WTC11 (cell line): Measurements from ENCODE around the gene WDSUB1. TPM values are rescaled to one million over a fixed set of nuclear protein-coding genes. Genes with fewer than 3 reads are reported as not detected.

Source experiments
- ATAC-seq: fragments of 200-7000 bp; cut with Tn5 transposase; 2 replicates; pipeline ENCODE4 v1.10.0; 2021; ENCODE audit warnings: mild to moderate bottlenecking, moderate library complexity
- CTCF ChIA-PET: fragments of 300-600 bp; sonication (Branson Sonifier 250); formaldehyde crosslinking; loops from one replicate; lab custom pipeline; 2021; ENCODE audit warnings: antibody characterized with exemption; lab: Charles Lee
- POLR2A ChIA-PET: fragments of 350-600 bp; sonication (Branson Sonifier 250); formaldehyde crosslinking; loops from one replicate; lab custom pipeline; 2021; ENCODE audit warnings: antibody characterized with exemption; lab: Charles Lee
- DNase-seq: peaks from one replicate; pipeline ENCODE4 v3.0.0; 2021; ENCODE audit warnings: low spot score
- H3K27ac Mint-ChIP-seq: 2 replicates; pipeline ENCODE4 v1.8.0; 2021; ENCODE audit warnings: mixed read lengths
- H3K27me3 Mint-ChIP-seq: 2 replicates; pipeline ENCODE4 v1.8.0; 2021; ENCODE audit warnings: low read depth, mild to moderate bottlenecking, moderate library complexity, mixed read lengths
- H3K36me3 Mint-ChIP-seq: 2 replicates; pipeline ENCODE4 v1.8.0; 2021; ENCODE audit warnings: mixed read lengths
- H3K4me1 Mint-ChIP-seq: 2 replicates; pipeline ENCODE4 v1.8.0; 2022; ENCODE audit warnings: mixed read lengths
- H3K4me3 Mint-ChIP-seq: 2 replicates; pipeline ENCODE4 v1.8.0; 2021; ENCODE audit warnings: mild to moderate bottlenecking, moderate library complexity, mixed read lengths
- H3K9me3 Mint-ChIP-seq: 2 replicates; pipeline ENCODE4 v1.8.0; 2021; ENCODE audit warnings: mixed read lengths
- AFF4 ChIP-seq: sonication (generic); formaldehyde crosslinking; IDR thresholded peaks from 2 replicates; pipeline ENCODE4 v1.8.1; 2023; ENCODE audit warnings: mild to moderate bottlenecking, missing genetic modification reagents, borderline replicate concordance
- AR ChIP-seq: fragments of 250-450 bp; sonication (Bioruptor Pico); IDR thresholded peaks from 2 replicates; pipeline ENCODE4 v1.9.0; 2021; ENCODE audit warnings: mild to moderate bottlenecking
- ARID4B ChIP-seq: sonication (generic); formaldehyde crosslinking; IDR thresholded peaks from 2 replicates; pipeline ENCODE4 v1.8.0; 2023; ENCODE audit warnings: missing genetic modification reagents, mild to moderate bottlenecking, borderline replicate concordance
- ATF1 ChIP-seq: sonication (generic); formaldehyde crosslinking; IDR thresholded peaks from 2 replicates; pipeline ENCODE4 v1.8.1; 2023; ENCODE audit warnings: mild to moderate bottlenecking, moderate library complexity, missing genetic modification reagents
- E2F5 ChIP-seq: sonication (generic); formaldehyde crosslinking; IDR thresholded peaks from 2 replicates; pipeline ENCODE4 v1.8.1; 2022; ENCODE audit warnings: mild to moderate bottlenecking, moderate library complexity, missing genetic modification reagents
- JUN ChIP-seq: sonication (generic); formaldehyde crosslinking; IDR thresholded peaks from 2 replicates; pipeline ENCODE4 v1.8.0; 2023; ENCODE audit warnings: mild to moderate bottlenecking, missing genetic modification reagents
- KAT7 ChIP-seq: sonication (generic); formaldehyde crosslinking; IDR thresholded peaks from 2 replicates; pipeline ENCODE4 v1.8.1; 2023; ENCODE audit warnings: missing genetic modification reagents, mild to moderate bottlenecking, borderline replicate concordance
- MYBL2 ChIP-seq: sonication (generic); formaldehyde crosslinking; IDR thresholded peaks from 2 replicates; pipeline ENCODE4 v1.8.1; 2023; ENCODE audit warnings: mild to moderate bottlenecking, moderate library complexity, missing genetic modification reagents
- NFE2L1 ChIP-seq: sonication (generic); formaldehyde crosslinking; IDR thresholded peaks from 2 replicates; pipeline ENCODE4 v1.8.1; 2023; ENCODE audit warnings: missing genetic modification reagents
- NR2C2 ChIP-seq: sonication (generic); formaldehyde crosslinking; IDR thresholded peaks from 2 replicates; pipeline ENCODE4 v1.8.0; 2022; ENCODE audit warnings: mild to moderate bottlenecking, missing genetic modification reagents
- NR3C1 ChIP-seq: sonication (generic); formaldehyde crosslinking; conservative IDR thresholded peaks from 2 replicates; pipeline ENCODE4 v1.8.1; 2023; ENCODE audit warnings: low read depth, mild to moderate bottlenecking, missing genetic modification reagents
- PREB ChIP-seq: sonication (generic); formaldehyde crosslinking; IDR thresholded peaks from 2 replicates; pipeline ENCODE4 v1.8.1; 2022; ENCODE audit warnings: mild to moderate bottlenecking, missing genetic modification reagents, moderate library complexity, borderline replicate concordance
- RORB ChIP-seq: fragments of 250-450 bp; sonication (Bioruptor Pico); IDR thresholded peaks from 2 replicates; pipeline ENCODE4 v1.9.0; 2021; ENCODE audit warnings: mild to moderate bottlenecking
- USF1 ChIP-seq: sonication (generic); formaldehyde crosslinking; IDR thresholded peaks from 2 replicates; pipeline ENCODE4 v1.8.0; 2022; ENCODE audit warnings: mild to moderate bottlenecking, missing genetic modification reagents
- ZNF396 ChIP-seq: fragments of 250-450 bp; sonication (Bioruptor Pico); IDR thresholded peaks from 2 replicates; pipeline ENCODE4 v1.8.0; 2021; ENCODE audit warnings: mild to moderate bottlenecking, moderate library complexity, borderline replicate concordance
- ZNF425 ChIP-seq: fragments of 250-450 bp; sonication (Bioruptor Pico); conservative IDR thresholded peaks from 2 replicates; pipeline ENCODE4 v1.9.0; 2021; ENCODE audit warnings: mild to moderate bottlenecking
- total RNA-seq: library from RNA; stranded (reverse); gene quantifications from 3 replicates; pipeline ENCODE4 v1.2.3, GENCODE V29; 2021

The WDSUB1 gene
- total RNA-seq, 1 experiment from 2014 or later, result 5.8 TPM

GRCh38 chr2:159283529-159283928, 3.0 kb downstream of the WDSUB1 start (continued):
- no peak for TF ChIP-seq RORB (CRISPR knock-in tag)

GRCh38 chr2:159281002-159281401, 5.5 kb downstream of the WDSUB1 start:
- ChIA-PET POLR2A (no interaction called here), CTCF (no interaction called here)
- no peak for TF ChIP-seq ZNF425 (CRISPR knock-in tag)
- TF ChIP-seq AR (CRISPR knock-in tag), result no peak
- no peak for TF ChIP-seq NFE2L1 (CRISPR knock-in tag)
- no peak for TF ChIP-seq ATF1 (CRISPR knock-in tag)
- TF ChIP-seq ARID4B (CRISPR knock-in tag), result no peak
- no peak for TF ChIP-seq MYBL2 (CRISPR knock-in tag)
- no peak for TF ChIP-seq ZNF396 (CRISPR knock-in tag)
- no peak for TF ChIP-seq JUN (CRISPR knock-in tag)
- no peak for TF ChIP-seq AFF4 (CRISPR knock-in tag)
- no peak for TF ChIP-seq KAT7 (CRISPR knock-in tag)
- TF ChIP-seq PREB (CRISPR knock-in tag), result no peak
- TF ChIP-seq E2F5 (CRISPR knock-in tag), result no peak
- no peak for TF ChIP-seq USF1 (CRISPR knock-in tag)
- TF ChIP-seq NR3C1 (CRISPR knock-in tag), result no peak
- TF ChIP-seq NR2C2 (CRISPR knock-in tag), result no peak
- Mint-ChIP-seq H3K36me3 (peaks cover 6% of the 10 kb centered on the region; the same call in 1 of the 2 replicates), H3K4me1 (peaks cover 11% of the 10 kb centered on the region), H3K27me3 (peaks cover 3% of the 10 kb centered on the region; the same call in 1 of the 2 replicates), H3K4me3 (no peak overlapping the region), H3K9me3 (no peaks in the 10 kb centered on the region), H3K27ac (no peak overlapping the region)
- no peak for ATAC-seq
- DNase-seq, result no peak
